ENCODE data around the gene PTPRN2. TPM values are rescaled to one million over a fixed set of nuclear protein-coding genes. Genes with fewer than 3 reads are reported as not detected.

The PTPRN2 gene
- total and polyA plus RNA-seq, 2 donors from 2014 or later = 4.8 to 6.2 TPM

DNA sequence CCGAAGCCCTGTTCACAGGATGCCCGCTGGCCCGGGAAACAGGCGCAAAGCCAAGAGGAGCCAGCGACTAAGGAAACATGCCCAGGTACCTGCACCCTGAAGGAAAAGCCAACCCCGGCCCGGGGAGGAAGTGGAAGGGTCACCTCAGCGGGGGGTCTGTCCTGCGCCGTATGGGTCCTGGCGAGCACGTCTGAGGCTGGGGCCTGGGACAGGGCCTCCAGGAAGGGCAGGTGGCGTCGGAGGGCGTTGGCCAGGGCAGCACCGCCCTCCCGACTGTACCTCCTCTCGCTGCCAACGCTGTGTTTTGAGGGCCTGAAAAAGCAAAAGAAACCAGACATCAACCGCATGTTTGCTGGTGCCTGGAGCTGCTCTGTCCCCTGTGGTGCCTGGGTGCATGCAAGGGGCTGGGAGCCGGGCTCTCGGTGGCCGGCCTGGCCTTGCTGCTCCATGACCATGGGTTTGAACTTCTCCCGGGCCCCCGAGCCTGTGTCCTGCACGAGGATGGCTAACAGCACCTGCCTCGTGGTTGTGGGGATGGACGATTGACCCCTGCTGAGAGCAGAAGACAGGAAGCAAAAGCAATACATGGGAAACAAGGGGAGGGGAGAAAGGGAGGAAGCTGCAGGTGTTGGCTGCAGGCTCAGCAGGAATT lies 395.3 kb downstream of the PTPRN2 start:
- Histone ChIP-seq H3K9ac (ENCODE audit: low read length in 3 of 3) (no peak overlapping the region), H3K4me1 (ENCODE audit: control insufficient read depth in 2 of 3, insufficient read depth in 2 of 3, low read depth in 1 of 3, low read length in 3 of 3) (no peaks in the 10 kb centered on the region), H3K27me3 (ENCODE audit: control insufficient read depth, insufficient read depth, low read length) (no peaks in the 10 kb centered on the region), H3K4me3 (ENCODE audit: low read length in 3 of 3) (no peak overlapping the region), H3K36me3 (ENCODE audit: control insufficient read depth in 2 of 3, insufficient read depth in 3 of 3, low read length in 3 of 3) (no peaks in the 10 kb centered on the region), H3K9me3 (ENCODE audit: control insufficient read depth in 2 of 3, insufficient read depth in 1 of 3, low read length in 3 of 3) (peaks cover 0 to 10% (median 4%) of the 10 kb centered on the region in 3 donors), H3K27ac (ENCODE audit: low read depth in 2 of 2, low read length in 2 of 2) (no peak overlapping the region)
- intact Hi-C loops (cut with DNase I) = no loop called here
- FAIRE-seq (no peak), DNase-seq (peak in 1 of 5 donors; percentile 59)
- TF ChIP-seq, protein P1, sequence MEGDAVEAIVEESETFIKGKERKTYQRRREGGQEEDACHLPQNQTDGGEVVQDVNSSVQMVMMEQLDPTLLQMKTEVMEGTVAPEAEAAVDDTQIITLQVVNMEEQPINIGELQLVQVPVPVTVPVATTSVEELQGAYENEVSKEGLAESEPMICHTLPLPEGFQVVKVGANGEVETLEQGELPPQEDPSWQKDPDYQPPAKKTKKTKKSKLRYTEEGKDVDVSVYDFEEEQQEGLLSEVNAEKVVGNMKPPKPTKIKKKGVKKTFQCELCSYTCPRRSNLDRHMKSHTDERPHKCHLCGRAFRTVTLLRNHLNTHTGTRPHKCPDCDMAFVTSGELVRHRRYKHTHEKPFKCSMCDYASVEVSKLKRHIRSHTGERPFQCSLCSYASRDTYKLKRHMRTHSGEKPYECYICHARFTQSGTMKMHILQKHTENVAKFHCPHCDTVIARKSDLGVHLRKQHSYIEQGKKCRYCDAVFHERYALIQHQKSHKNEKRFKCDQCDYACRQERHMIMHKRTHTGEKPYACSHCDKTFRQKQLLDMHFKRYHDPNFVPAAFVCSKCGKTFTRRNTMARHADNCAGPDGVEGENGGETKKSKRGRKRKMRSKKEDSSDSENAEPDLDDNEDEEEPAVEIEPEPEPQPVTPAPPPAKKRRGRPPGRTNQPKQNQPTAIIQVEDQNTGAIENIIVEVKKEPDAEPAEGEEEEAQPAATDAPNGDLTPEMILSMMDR (IDR thresholded peaks at IDR 0.05; ENCODE audit: borderline replicate concordance, extremely low read depth, insufficient read depth) = no peak

DNA sequence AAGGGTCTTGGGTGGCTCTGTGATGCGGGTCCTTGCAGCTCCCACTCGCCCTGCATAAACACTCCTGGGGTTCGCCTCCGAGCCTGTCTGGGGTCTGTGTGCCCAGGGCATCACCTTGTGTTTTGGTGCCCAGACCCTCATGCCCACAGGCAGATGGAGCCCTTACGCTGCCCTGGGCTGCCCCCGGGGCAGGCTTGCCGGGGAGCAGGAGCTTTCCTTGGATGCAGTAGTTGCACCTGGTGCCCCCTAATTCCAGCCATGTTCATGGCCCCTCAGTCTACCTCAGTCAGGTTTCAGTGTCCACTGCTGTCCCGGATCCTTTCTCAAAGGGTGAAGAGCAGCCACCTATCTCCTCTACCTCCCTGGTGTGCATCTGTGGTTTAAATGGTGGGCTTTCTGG lies 396.0 kb downstream of the PTPRN2 start:
- no peak for DNase-seq
- H3K36me3 ChIP-seq (ENCODE audit: control insufficient read depth in 2 of 3, insufficient read depth in 3 of 3, low read length in 3 of 3) = no peaks in the 10 kb centered on the region
- FAIRE-seq = no peak
- intact Hi-C loops (cut with DNase I) = no loop called here
- H3K4me1 ChIP-seq (ENCODE audit: control insufficient read depth in 2 of 3, insufficient read depth in 2 of 3, low read depth in 1 of 3, low read length in 3 of 3) = no peaks in the 10 kb centered on the region
- no peak overlapping the region for H3K9ac ChIP-seq (ENCODE audit: low read length in 3 of 3)
- H3K27ac ChIP-seq (ENCODE audit: low read depth in 2 of 2, low read length in 2 of 2) = no peak overlapping the region
- no peaks in the 10 kb centered on the region for H3K27me3 ChIP-seq (ENCODE audit: control insufficient read depth, insufficient read depth, low read length)
- TF ChIP-seq, protein P1 (IDR thresholded peaks at IDR 0.05; ENCODE audit: borderline replicate concordance, extremely low read depth, insufficient read depth) = no peak
- H3K4me3 ChIP-seq (ENCODE audit: low read length in 3 of 3) = no peak overlapping the region
- peaks cover 0 to 10% (median 3%) of the 10 kb centered on the region in 3 donors for H3K9me3 ChIP-seq (ENCODE audit: control insufficient read depth in 2 of 3, insufficient read depth in 1 of 3, low read length in 3 of 3)

DNA sequence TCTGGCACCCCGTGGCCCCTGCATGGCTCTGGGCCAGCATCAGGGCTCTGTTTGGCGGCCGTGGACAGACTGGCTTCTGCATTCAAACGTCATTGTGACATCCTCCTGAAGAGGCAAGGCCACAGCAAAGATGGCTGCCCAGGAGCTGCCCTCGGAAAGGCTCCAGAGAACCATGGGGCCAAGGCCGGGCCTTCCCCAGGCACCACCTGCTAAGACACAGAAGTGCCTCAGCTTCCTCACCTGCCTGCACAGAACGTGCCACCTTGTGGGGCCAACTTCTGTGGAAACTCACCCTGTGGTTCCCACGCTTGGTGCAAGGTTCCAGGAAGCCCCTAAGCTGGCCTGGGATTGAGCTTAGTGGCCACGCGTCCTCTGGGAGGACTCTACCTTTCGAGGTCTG lies 396.9 kb downstream of the PTPRN2 start:
- DNase-seq (peak in 1 of 5 donors; percentile 43), FAIRE-seq (no peak)
- H3K4me1 ChIP-seq (ENCODE audit: control insufficient read depth in 2 of 3, insufficient read depth in 2 of 3, low read depth in 1 of 3, low read length in 3 of 3) = no peaks in the 10 kb centered on the region
- H3K9ac ChIP-seq (ENCODE audit: low read length in 3 of 3) = no peak overlapping the region
- no peak overlapping the region for H3K4me3 ChIP-seq (ENCODE audit: low read length in 3 of 3)
- H3K36me3 ChIP-seq (ENCODE audit: control insufficient read depth in 2 of 3, insufficient read depth in 3 of 3, low read length in 3 of 3) = no peaks in the 10 kb centered on the region
- no peak overlapping the region for H3K27ac ChIP-seq (ENCODE audit: low read depth in 2 of 2, low read length in 2 of 2)
- intact Hi-C loops (cut with DNase I) = no loop called here
- no peaks in the 10 kb centered on the region for H3K27me3 ChIP-seq (ENCODE audit: control insufficient read depth, insufficient read depth, low read length)
- TF ChIP-seq, protein P1 (IDR thresholded peaks at IDR 0.05; ENCODE audit: borderline replicate concordance, extremely low read depth, insufficient read depth) = no peak
- peaks cover 0 to 10% (median 1%) of the 10 kb centered on the region in 3 donors for H3K9me3 ChIP-seq (ENCODE audit: control insufficient read depth in 2 of 3, insufficient read depth in 1 of 3, low read length in 3 of 3)

DNA sequence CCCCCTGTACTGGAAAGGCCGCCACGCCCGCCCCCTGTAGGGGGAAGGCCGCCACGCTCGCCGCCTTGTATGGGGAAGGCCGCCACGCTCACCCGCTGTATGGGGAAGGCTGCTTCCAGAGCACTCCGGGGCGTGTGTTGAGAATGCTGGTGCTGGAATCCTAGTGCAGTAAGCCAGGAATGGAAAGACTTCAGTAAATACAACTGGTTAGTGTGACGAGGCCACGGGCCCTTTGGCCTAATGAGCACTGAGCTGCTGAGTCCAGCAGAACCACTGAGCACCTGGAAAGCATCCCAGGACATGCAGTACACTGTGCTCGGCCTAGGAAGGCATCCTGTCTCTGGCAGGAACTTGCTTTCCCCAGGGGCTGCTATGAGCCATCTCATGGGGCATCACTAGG lies 398.9 kb downstream of the PTPRN2 start:
- FAIRE-seq = no peak
- TF ChIP-seq, protein P1 (IDR thresholded peaks at IDR 0.05; ENCODE audit: borderline replicate concordance, extremely low read depth, insufficient read depth) = no peak

More for the DNA sequence above, 398.9 kb downstream of the PTPRN2 start:
- no peak overlapping the region for H3K9ac ChIP-seq (ENCODE audit: low read length in 3 of 3)
- intact Hi-C loops (cut with DNase I) = no loop called here
- DNase-seq = no peak
- no peaks in the 10 kb centered on the region for H3K9me3 ChIP-seq (ENCODE audit: control insufficient read depth in 2 of 3, insufficient read depth in 1 of 3, low read length in 3 of 3)
- no peaks in the 10 kb centered on the region for H3K27me3 ChIP-seq (ENCODE audit: control insufficient read depth, insufficient read depth, low read length)
- H3K4me3 ChIP-seq (ENCODE audit: low read length in 3 of 3) = no peak overlapping the region
- no peaks in the 10 kb centered on the region for H3K4me1 ChIP-seq (ENCODE audit: control insufficient read depth in 2 of 3, insufficient read depth in 2 of 3, low read depth in 1 of 3, low read length in 3 of 3)
- H3K27ac ChIP-seq (ENCODE audit: low read depth in 2 of 2, low read length in 2 of 2) = no peak overlapping the region
- no peaks in the 10 kb centered on the region for H3K36me3 ChIP-seq (ENCODE audit: control insufficient read depth in 2 of 3, insufficient read depth in 3 of 3, low read length in 3 of 3)

Measured in kidney (tissue), 14 donors.